Measurements from ENCODE around the gene SORD.
"Not testable (repeated sequence)": the region's sequence is repeated elsewhere in the genome, so short reads cannot be mapped to it uniquely, and the experiment has no call there.

SORD gene

DNA sequence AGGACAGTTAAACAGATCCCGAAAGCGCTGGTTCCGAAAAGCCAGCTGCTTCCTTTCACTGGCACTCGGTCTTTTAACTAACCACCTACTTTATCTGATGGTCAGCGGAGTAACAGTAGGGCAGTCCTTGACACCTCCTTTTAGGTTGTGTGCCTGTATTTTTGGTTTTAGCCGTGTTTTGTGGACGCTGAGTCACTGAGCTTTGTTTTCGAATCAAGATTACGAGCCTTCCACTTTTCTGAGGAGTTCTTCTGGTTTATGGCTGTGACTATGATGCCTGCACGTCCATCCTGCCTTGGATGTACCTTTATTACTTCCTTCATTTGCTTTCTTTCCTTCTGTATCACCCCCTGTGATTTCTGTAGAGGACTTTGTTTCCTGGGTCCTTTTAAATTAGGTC is 59.4 kb downstream of the SORD start:
- FAIRE-seq: peak; percentile 30

DNA sequence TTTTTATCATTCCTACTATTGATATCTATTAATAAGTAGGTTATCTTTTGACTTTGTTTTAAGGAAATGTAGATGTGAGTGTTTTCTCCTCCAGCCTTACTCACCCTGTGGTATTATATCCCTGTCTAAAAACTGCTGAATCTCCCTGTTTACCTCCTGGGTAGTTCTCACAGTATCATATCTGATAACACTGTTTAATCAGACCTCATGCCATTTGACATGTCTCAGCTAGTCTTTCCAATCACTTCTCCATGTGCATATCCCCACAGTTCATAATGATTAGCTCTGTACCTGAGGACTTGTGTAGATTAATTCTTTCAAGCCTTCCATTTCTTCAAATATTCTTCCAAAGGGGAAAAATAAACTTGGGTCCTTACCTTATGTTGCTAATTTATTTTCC is 60.2 kb downstream of the SORD start:
- no peak for FAIRE-seq
- DNase-seq (ENCODE audit: insufficient read length, low spot score): no peak
- TF ChIP-seq POLR2A (IDR thresholded peaks at IDR 0.05; ENCODE audit: low read depth, low read length): no peak

More for the DNA sequence above, 59.4 kb downstream of the SORD start:
- DNase-seq (ENCODE audit: insufficient read length, low spot score): not testable (repeated sequence)

DNA sequence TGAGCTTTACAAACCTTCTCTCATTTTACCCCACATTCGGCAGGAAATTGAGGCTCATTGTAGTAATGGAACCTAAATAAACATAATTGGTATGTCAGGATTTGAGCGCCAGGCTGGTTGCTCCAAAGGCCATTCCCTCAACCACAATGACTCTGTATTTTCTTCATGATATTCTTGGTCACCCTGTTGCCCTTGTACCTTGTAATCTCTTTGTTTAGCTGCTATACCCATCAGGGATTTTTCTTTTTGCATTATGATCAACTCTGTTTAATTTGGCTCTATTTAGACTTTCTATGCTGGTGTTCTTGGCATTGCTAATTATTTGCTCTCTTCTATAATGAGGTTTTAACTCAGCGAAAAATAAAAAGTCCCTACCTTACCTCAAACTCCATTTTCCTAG is 61.2 kb downstream of the SORD start:
- DNase-seq (ENCODE audit: insufficient read length, low spot score) (no peak), FAIRE-seq (no peak)
- TF ChIP-seq POLR2A (IDR thresholded peaks at IDR 0.05; ENCODE audit: low read depth, low read length): no peak

DNA sequence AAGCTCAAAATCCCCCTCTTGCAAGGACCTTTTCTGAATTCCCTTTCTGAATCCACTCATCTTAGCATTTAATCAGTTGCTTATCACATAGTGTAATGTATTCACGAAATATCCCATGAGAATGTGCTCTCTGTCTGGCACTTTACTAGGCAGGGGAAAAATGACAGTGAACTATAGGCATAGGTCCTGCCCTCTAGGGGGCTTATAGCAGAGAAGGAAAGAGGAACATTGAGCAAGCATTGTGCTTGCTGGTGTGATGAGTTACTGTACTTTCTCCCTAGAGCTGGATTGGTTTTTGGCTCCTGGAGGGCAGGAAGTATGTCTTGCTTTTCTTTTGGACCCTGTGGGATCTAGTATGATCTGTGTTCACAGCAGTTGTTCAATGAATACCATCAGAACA is 64.5 kb downstream of the SORD start:
- DNase-seq (ENCODE audit: insufficient read length, low spot score) (no peak), FAIRE-seq (no peak)
- no peak for TF ChIP-seq POLR2A (IDR thresholded peaks at IDR 0.05; ENCODE audit: low read depth, low read length)

DNA sequence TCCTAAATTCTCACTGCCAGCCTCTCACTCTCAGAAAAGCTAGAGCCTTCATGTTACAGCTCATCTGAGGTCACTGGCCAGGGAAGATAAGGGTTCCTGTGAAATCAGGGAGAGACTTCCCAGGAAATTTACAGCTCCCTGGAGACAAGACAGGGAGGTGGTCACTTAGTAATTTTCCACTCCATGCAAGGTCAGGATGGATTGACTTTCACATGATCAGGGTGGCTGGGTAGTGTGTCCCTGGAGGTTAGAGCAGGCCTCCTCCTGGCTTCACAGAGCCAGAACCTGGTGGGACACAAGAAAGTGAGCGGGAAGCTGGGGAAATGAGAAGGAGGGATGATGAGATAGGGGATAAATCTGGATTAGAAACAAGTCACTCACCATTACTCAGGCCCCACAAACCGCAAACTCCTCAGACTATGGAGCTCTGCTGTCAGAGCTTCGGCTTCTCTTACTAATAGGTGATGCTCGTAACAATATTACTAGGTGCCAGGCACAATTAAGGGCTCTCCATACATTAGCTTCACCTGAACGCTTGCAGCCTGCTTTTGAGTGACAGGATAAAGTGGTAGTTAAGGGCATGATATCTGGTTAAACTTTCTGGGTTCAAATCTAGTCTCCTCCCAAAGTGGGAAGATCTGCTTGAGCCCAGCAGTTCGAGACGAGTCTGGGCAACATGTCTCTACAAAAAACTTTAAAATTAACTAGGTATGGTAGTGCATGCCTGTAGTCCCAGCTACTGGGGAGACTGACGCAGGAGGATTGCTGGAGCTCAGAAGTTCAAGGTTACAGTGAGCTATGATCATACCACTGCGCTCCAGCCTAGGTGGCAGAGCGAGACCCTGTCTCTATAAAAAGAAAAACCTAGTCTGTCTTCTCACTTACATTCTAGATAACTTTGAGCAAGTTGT is 66.1 kb downstream of the SORD start:
- FAIRE-seq (no peak), DNase-seq (ENCODE audit: insufficient read length, low spot score) (no peak)
- no peak for TF ChIP-seq POLR2A (IDR thresholded peaks at IDR 0.05; ENCODE audit: low read depth, low read length)

DNA sequence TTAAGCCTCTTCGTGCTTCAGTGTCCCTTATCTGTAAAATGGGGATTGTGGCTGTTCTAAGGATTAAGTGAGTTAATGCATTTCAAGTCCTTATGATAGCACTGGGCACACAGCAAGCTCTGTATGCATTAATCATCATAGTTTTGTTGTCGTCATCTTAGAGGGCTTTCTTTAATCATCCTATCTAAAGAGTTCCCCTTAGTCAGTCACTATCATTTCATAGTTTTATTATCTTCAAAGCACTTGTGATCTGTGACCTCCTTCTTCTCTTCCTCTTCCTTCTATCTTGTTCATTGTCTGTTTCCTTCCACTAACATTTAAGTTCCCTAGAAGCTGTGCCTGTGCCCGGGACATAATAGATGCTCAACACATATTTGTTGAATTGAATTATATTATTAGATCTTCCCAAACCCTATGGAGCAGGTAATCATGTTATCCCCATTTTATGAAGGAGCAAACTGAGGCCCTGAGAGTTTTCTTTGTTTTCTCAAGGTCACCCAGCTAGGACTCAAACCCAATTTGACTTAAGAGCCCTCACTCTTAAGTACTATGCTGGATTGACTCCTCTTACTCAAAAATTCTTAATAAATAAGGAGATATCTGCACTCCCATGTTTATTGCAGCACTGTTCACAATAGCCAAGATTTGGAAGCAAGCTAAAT is 66.8 kb downstream of the SORD start:
- no peak for FAIRE-seq
- TF ChIP-seq POLR2A (IDR thresholded peaks at IDR 0.05; ENCODE audit: low read depth, low read length): no peak
- DNase-seq (ENCODE audit: insufficient read length, low spot score): no peak

DNA sequence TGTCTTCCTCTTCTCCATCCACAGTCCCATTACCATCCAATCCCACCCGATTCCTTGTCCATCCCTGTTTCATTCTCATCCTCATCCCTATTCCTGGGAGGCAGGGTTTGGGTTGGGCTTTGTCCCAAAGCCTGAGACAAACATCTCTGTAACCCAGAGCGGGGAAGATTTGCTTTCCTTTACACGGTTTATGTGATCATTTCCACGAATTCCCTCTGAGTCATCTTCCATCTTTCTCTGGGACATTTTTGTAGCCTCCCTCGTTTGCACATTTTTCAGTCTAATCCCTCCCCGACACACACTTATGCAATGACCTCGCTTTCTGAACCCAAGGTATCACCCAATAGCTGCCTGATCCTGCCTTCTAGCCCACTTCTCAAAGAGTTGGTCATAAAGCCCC is 68.2 kb downstream of the SORD start:
- DNase-seq (ENCODE audit: insufficient read length, low spot score) (no peak), FAIRE-seq (no peak)
- no peak for TF ChIP-seq POLR2A (IDR thresholded peaks at IDR 0.05; ENCODE audit: low read depth, low read length)

DNA sequence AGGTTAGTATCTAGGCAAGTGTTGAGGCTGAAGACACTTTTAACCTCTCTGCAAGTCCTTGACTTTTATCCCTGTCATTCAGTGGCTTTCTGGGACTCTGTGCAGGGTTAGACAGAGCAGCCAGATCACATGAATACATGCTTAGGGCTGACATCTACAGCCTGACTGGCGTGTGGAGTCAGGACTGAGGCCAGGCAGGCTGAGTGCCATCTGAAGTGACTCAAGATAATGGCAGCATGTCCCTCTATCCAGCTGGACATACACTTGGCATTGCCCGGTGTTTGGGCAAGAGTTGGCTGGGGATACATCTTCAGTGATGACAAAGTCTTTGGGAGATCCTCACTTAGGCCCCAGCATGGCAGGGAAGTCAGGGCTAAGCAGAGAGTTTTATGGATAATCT is 68.6 kb downstream of the SORD start:
- DNase-seq (ENCODE audit: insufficient read length, low spot score) (no peak), FAIRE-seq (no peak)
- TF ChIP-seq POLR2A (IDR thresholded peaks at IDR 0.05; ENCODE audit: low read depth, low read length): no peak

DNA sequence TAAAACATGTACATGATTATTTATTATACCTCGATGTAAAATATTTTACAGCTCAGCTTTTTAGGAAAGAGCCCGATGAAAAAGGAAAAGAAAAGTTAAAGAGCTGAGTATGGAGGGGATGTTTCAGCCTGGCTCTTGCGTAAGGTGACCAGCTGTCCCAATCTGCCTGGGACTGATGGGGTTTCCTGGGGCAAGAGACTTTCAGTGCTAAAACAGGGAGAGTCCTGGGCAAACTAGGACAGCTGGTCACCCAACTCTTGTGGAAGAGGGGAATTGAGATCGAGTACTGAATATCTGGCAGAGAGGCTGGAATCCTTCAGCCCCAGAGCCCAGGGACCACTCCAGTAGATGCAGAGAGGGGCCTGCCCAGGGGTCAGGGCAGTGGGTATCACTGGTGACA is 70.0 kb downstream of the SORD start:
- FAIRE-seq (no peak), DNase-seq (ENCODE audit: insufficient read length, low spot score) (no peak)

DNA sequence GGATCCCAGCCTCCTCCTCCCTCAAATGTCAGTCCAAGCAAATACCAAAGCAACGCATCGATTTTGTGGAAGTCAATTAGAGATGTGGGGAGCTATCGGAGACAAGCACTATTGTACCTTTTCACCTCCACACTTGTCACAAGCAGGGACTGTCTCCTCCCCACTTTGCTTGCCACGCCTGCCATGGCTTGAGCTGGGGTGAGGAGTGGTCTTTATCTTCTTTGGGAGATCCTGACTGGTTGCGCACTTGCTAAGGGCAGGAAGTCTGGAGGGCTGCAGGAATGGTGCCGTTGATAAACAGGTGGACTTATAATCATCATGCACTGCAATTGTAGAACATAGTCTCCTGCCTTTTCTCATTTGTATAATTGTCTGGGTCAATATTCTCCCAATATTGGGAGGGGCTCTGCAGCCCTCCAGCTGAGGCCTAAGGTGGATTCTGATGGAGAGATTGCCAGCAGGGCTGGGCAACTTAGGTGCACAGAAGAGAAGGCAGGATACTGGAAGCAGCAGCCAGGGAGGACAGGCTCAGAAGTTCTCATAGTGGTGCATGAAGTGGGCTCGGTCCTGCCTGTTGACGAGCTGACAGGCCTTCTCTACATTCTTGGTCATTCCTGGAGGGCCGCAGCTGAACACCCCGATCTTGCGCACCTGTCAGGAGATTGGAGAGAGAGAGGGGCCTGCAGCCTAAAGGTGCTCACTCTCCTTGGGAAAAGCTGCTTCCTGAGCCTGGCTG is 70.8 kb downstream of the SORD start:
- TF ChIP-seq POLR2A (IDR thresholded peaks at IDR 0.05; ENCODE audit: low read depth, low read length): no peak

More for the DNA sequence above, 70.0 kb downstream of the SORD start:
- TF ChIP-seq POLR2A (IDR thresholded peaks at IDR 0.05; ENCODE audit: low read depth, low read length): no peak

DNA sequence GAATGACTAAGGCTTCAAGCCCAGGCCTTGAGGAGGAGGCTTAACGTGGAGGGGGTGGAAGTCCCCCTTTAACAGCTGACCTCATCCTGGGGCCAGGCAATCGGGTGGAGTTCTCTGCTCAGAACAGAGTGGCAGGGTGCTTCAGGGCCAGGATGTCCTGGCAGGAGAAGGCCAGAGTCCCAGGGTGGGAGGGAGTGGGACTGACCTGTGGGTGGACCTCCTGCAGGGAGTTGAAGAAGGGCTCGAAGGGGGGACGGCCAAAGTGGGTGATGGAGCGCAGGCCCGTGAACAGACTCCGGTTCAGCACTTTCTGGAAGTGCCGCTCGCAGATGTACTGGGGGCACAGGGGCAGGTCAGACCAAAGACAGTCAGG is 71.3 kb downstream of the SORD start:
- no peak for TF ChIP-seq POLR2A (IDR thresholded peaks at IDR 0.05; ENCODE audit: low read depth, low read length)
- FAIRE-seq: no peak
- DNase-seq (ENCODE audit: insufficient read length, low spot score): no peak

More for the DNA sequence above, 70.8 kb downstream of the SORD start:
- DNase-seq (ENCODE audit: insufficient read length, low spot score) (no peak), FAIRE-seq (no peak)

DNA sequence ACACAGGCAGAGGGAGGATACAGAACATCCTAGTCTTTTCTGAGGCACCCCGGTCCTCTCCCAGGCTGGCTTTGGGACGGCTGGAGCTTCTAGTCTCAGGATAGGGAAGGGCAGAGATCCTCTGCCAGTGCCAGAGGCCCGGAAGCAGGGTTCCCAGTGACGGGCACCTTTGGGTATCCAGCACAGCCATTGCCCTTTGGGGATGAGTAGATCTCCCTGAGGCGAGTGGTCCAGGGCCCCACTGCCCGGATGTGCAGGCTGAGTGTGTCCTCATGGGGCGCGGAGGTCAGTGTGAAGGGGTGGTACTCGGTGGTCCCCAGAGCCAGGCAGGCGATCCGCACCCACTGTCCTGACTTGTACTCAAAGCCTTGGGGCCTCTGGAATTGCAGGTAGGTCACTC is 72.7 kb downstream of the SORD start:
- TF ChIP-seq POLR2A (IDR thresholded peaks at IDR 0.05; ENCODE audit: low read depth, low read length): no peak
- DNase-seq (ENCODE audit: insufficient read length, low spot score) (no peak), FAIRE-seq (no peak)

DNA sequence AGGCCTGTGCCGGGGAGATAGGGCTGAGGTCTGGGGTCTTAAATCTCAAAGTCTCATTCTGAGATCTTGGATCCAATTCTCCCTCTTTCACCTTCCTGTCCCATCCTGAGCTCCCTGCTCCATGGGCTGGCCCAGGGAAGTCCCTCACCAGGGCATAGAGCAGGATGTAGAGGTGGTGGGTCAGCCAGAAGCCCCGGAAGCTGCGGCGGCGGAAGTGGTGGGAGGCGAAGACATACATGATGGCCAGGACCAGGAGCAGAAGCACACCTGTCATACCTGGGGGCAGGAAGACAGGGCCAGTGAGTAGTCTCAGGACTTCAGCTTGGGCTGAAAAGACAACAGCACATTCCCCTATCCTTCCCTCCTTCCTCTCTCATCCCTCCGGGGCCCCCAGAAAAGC is 74.5 kb downstream of the SORD start:
- TF ChIP-seq POLR2A (IDR thresholded peaks at IDR 0.05; ENCODE audit: low read depth, low read length): no peak
- FAIRE-seq (no peak), DNase-seq (ENCODE audit: insufficient read length, low spot score) (no peak)

DNA sequence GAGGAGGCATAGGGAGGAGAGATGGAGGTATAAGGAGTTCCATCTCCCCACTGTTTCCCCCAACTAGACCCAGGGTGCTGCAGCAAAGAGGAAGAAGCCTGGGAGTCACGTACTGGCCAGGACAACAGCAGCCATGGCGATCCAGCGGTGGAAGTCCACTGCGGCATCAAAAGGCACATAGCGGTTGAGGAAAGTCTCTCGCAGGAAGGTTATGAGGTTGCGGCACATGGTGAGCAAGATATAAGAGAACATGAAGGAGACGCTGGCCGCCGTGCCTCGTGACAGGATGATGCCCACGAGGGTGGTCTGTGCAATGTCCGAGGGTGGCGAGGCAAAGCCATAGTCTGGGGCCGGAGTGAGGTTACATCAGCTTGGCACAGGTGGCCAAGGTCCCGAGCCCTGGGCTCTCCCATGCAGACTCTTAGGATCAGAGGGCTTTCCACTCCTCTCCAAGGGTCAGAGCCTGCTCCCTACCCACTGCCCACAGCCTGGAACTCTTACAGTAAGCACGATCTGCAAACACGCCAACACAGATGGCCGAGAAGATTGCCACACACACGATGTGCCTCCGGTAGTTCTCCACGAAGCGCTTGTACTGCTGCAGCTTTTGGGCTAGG is 76.7 kb downstream of the SORD start:
- no peak for TF ChIP-seq POLR2A (IDR thresholded peaks at IDR 0.05; ENCODE audit: low read depth, low read length)
- FAIRE-seq (no peak), DNase-seq (ENCODE audit: insufficient read length, low spot score) (no peak)

Data from H54 (cell line).